Testis (tissue), 2 donors: ENCODE results near the gene MAPK11.

Source experiments
- CTCF ChIP-seq, 3 experiments: fragments of 450-650 bp in 2 of 3; fragments of 200-600 bp in 1 of 3; sonication (generic) in 1 of 3; IDR thresholded peaks; one replicate each; pipeline ENCODE4 v1.5.1; 2016 to 2019; ENCODE audit warnings: antibody characterized with exemption in 3 of 3, mild to moderate bottlenecking in 2 of 3, moderate library complexity in 1 of 3
- POLR2A ChIP-seq: fragments of 450-650 bp; IDR thresholded peaks from one replicate; pipeline ENCODE4 v1.6.1; 2017; ENCODE audit warnings: antibody characterized with exemption, mild to moderate bottlenecking, moderate library complexity

- TF ChIP-seq POLR2A = no peak
- no peak for TF ChIP-seq CTCF (IDR thresholded peaks at IDR 0.05)
These were observed 7.6 kb upstream of the MAPK11 start for GRCh38 chr22:50277761-50278160.
